GM12878 (cell line): Measurements from ENCODE around the gene UBALD2. TPM values are rescaled to one million over a fixed set of nuclear protein-coding genes. Genes with fewer than 3 reads are reported as not detected.

Source experiments
- ATAC-seq: fragments of 200-7000 bp; cut with Tn5 transposase; 3 replicates; pipeline ENCODE4 v1.9.1; 2020; ENCODE audit warnings: mild to moderate bottlenecking, moderate library complexity
- BruUV-seq: library from RNA; stranded (reverse); fragments of 400-500 nt; replicated peaks from 2 replicates; lab custom pipeline; 2021; lab: Mats Ljungman, UMichigan
- CTCF ChIA-PET: fragments of 300-600 bp; sonication (Branson Sonifier 250); formaldehyde crosslinking; extraction: SDS; loops from one replicate; lab custom pipeline; 2021; ENCODE audit warnings: inconsistent platforms; lab: Yijun Ruan, JAX
- POLR2A ChIA-PET: fragments of 350-600 bp; formaldehyde crosslinking; extraction: SDS; loops from one replicate; lab custom pipeline; 2021; ENCODE audit warnings: inconsistent platforms; lab: Charles Lee
- RAD21 ChIA-PET: fragments of 300-600 bp; sonication (Branson Sonifier 250); formaldehyde crosslinking; loops from one replicate; lab custom pipeline; 2023; ENCODE audit warnings: antibody characterized with exemption; ENCODE audit not compliant: unreplicated experiment; lab: Charles Lee
- SMC1A ChIA-PET: fragments of 300-600 bp; sonication (Branson Sonifier 250); formaldehyde crosslinking; loops from one replicate; lab custom pipeline; 2023; ENCODE audit not compliant: unreplicated experiment, uncharacterized antibody; lab: Charles Lee
- DNase-seq: peaks from one replicate; pipeline ENCODE4 v3.0.0-alpha.2; 2011; ENCODE audit warnings: low read depth, low spot score
- FAIRE-seq: peaks from 3 replicates; lab custom pipeline; 2011; peaks lifted over from hg19 to GRCh38; lab: Jason Lieb, UNC
- H2AFZ ChIP-seq: 2 replicates; pipeline ENCODE4 v1.6.0; 2011; ENCODE audit warnings: low read depth, low read length, control low read depth; ENCODE audit not compliant: control insufficient read depth
- H3K27ac ChIP-seq: 2 replicates; pipeline ENCODE4 v1.5.1; 2011; ENCODE audit warnings: control low read depth; ENCODE audit not compliant: control insufficient read depth, insufficient read depth
- H3K27me3 ChIP-seq, 2 experiments: replicated peaks in 1 of 2; 2 replicates each; pipeline versions ENCODE4 v1.6.0 to v1.6.1; 2011; ENCODE audit warnings: low read length in 1 of 2; ENCODE audit not compliant: control insufficient read depth in 2 of 2, insufficient read depth in 2 of 2
- H3K36me3 ChIP-seq, 2 experiments: 2 replicates each; pipeline ENCODE4 v1.5.1; 2011; ENCODE audit warnings: low read length in 1 of 2; ENCODE audit not compliant: control insufficient read depth in 2 of 2, insufficient read depth in 2 of 2
- H3K4me1 ChIP-seq: 2 replicates; pipeline ENCODE4 v1.6.1; 2011; ENCODE audit warnings: mild to moderate bottlenecking, low read length, moderate library complexity, mixed read lengths; ENCODE audit not compliant: control insufficient read depth, insufficient read depth
- H3K4me2 ChIP-seq: 2 replicates; pipeline ENCODE4 v1.6.0; 2011; ENCODE audit warnings: control low read depth; ENCODE audit not compliant: control insufficient read depth, insufficient read depth
- H3K4me3 ChIP-seq: fragments of 200-600 bp; sonication (generic); 2 replicates; pipeline ENCODE4 v1.5.1; 2016
- H3K79me2 ChIP-seq: 2 replicates; pipeline ENCODE4 v1.6.0; 2011; ENCODE audit warnings: low read length; ENCODE audit not compliant: control insufficient read depth, insufficient read depth
- H3K9ac ChIP-seq: 2 replicates; pipeline ENCODE4 v1.8.0; 2011; ENCODE audit warnings: low read length, control low read depth, mixed read lengths; ENCODE audit not compliant: control insufficient read depth, insufficient read depth
- H3K9me3 ChIP-seq: replicated peaks from 3 replicates; pipeline ENCODE4 v1.5.1; 2011; ENCODE audit warnings: mild to moderate bottlenecking, low read length; ENCODE audit not compliant: control insufficient read depth, insufficient read depth
- H4K20me1 ChIP-seq: 2 replicates; pipeline ENCODE4 v1.6.0; 2011; ENCODE audit not compliant: control insufficient read depth, insufficient read depth
- BCL3 ChIP-seq: IDR thresholded peaks from 2 replicates; pipeline ENCODE4 v1.6.1; 2011; ENCODE audit warnings: borderline replicate concordance, low read depth, mild to moderate bottlenecking, moderate library complexity, low read length; ENCODE audit not compliant: insufficient read depth, poor library complexity, severe bottlenecking
- BCLAF1 ChIP-seq: fragments of 450-650 bp; IDR thresholded peaks from 2 replicates; pipeline ENCODE4 v1.6.1; 2017; ENCODE audit warnings: antibody characterized with exemption, mild to moderate bottlenecking, moderate library complexity
- CBFB ChIP-seq: IDR thresholded peaks from 2 replicates; pipeline ENCODE4 v1.6.1; 2016; ENCODE audit warnings: antibody characterized with exemption, low read depth
- CBX5 ChIP-seq: sonication (generic); IDR thresholded peaks from 2 replicates; pipeline ENCODE4 v1.6.1; 2016; ENCODE audit warnings: low read depth, moderate library complexity, mild to moderate bottlenecking, inconsistent platforms
- GABPA ChIP-seq: IDR thresholded peaks from 2 replicates; pipeline ENCODE4 v1.6.1; 2014; ENCODE audit warnings: antibody characterized with exemption, low read depth, mild to moderate bottlenecking, inconsistent platforms
- NFYA ChIP-seq: IDR thresholded peaks from 2 replicates; pipeline ENCODE4 v1.6.1; 2011; ENCODE audit warnings: low read depth, mild to moderate bottlenecking, low read length, improper control_type of control experiment, borderline replicate concordance
- RBBP5 ChIP-seq: fragments of 200-600 bp; sonication (generic); conservative IDR thresholded peaks from 2 replicates; pipeline ENCODE4 v1.6.1; 2016
- USF1 ChIP-seq: IDR thresholded peaks from 2 replicates; pipeline ENCODE4 v1.6.1; 2011; ENCODE audit warnings: borderline replicate concordance, low read depth, mild to moderate bottlenecking, moderate library complexity, mixed read lengths, low read length; ENCODE audit not compliant: insufficient read depth; ENCODE audit errors: extremely low read length
- ZBTB33 ChIP-seq: fragments of 450-650 bp; IDR thresholded peaks from 2 replicates; pipeline ENCODE4 v1.6.1; 2017; ENCODE audit warnings: mild to moderate bottlenecking
- WGBS: methylation state at CpG from one replicate; pipeline ENCODE4 v1.1.6; 2016; ENCODE audit warnings: low lambda C conversion rate; ENCODE audit not compliant: insufficient replicate concordance, insufficient coverage; ENCODE audit errors: missing lambda C conversion rate; 5-methylcytosine and 5-hydroxymethylcytosine counted together
- in situ Hi-C: fragments of 300-500 bp; cut with MboI; formaldehyde crosslinking; loops from 9 replicates; pipeline ENCODE4 v1.14.3; 2018; ENCODE audit warnings: mixed read lengths
- intact Hi-C: fragments of 100-400 bp; cut with micrococcal nuclease; formaldehyde crosslinking; loops from one replicate; pipeline ENCODE4 v1.14.2; 2022; ENCODE audit not compliant: unreplicated experiment
- polyA plus RNA-seq, 11 experiments: library from polyadenylated mRNA; depleted of rRNA in 4 of 11; unstranded in 6 of 11; stranded (reverse) in 5 of 11; fragments of >200 nt; fragmentation: Nextera tagmentation in 4 of 11; fragmentation: Illumina TruSeq in 1 of 11; extraction: Ambion mirVana in 4 of 11; extraction: Trizol in 1 of 11; gene quantifications; 1 replicate in 1 of 11; 2 replicates in 10 of 11; pipeline versions ENCODE4 v1.2.1 to v1.2.3, GENCODE V29; 2011 to 2016; ENCODE audit warnings: inconsistent platforms in 2 of 11, missing spikeins in 2 of 11, low read depth in 1 of 11
- total RNA-seq, 4 experiments: library from RNA; depleted of rRNA in 3 of 4; stranded (reverse); fragments of >200 nt in 3 of 4; fragmentation: Illumina TruSeq in 1 of 4; extraction: Trizol in 1 of 4; gene quantifications; 2 replicates each; pipeline versions ENCODE4 v1.2.1 to v1.2.3, GENCODE V29; 2013 to 2021

Gene UBALD2
- total and polyA plus RNA-seq, 10 of the 15 experiments (the other 5 are each of a cell fraction or from before 2014, with no cell fraction given): 2.8 to 165 (median 20.6) TPM

- SMC1A ChIA-PET: interaction anchor here (2.3 kb wide), 1 partner anchor 151 kb away, joined by 5 read pairs; no protein-coding TSS in a partner anchor
- ATAC-seq: no peak
Measured at GRCh38 chr17:76307299-76307965, 42.3 kb downstream of the UBALD2 start.

GRCh38 chr17:76307966-76308338, 42.8 kb downstream of the UBALD2 start, which contains the start of gene QRICH2:
Gene QRICH2 (minus strand): TSS chr17:76308276. CDS start chr17:76307998, 278 bp downstream.
- RAD21 ChIA-PET: no interaction called here
- no peaks in the 10 kb centered on the region for H3K79me2 ChIP-seq
- H3K9ac ChIP-seq: no peak within 1 kb of the TSS
- DNase-seq (no peak), FAIRE-seq (no peak), ATAC-seq (no peak)
- intact Hi-C loops: no loop called here
- H3K36me3 ChIP-seq: peaks cover 0 to 2% of the 10 kb centered on the region in 2 experiments; a peak in 2 of 4 replicates
- POLR2A ChIA-PET: no interaction called here
- H3K4me2 ChIP-seq: no peak within 1 kb of the TSS
- H3K27ac ChIP-seq: no peak within 1 kb of the TSS
- H3K27me3 ChIP-seq: no peaks in the 10 kb centered on the region
- WGBS: 99% methylated on average over 33 of the region's 44 CpGs
- in situ Hi-C loops: no loop called here
- no peaks in the 10 kb centered on the region for H4K20me1 ChIP-seq
- CTCF ChIA-PET: interaction anchor here (4.3 kb wide), 1 partner anchor 90 kb away, joined by 29 read pairs; no protein-coding TSS in a partner anchor
- H3K9me3 ChIP-seq: no peaks in the 10 kb centered on the region
- H3K4me3 ChIP-seq: no peak within 1 kb of the TSS
- no peak within 1 kb of the TSS for H2AFZ ChIP-seq
- BruUV-seq: no TSS peak
- no peaks in the 10 kb centered on the region for H3K4me1 ChIP-seq
- SMC1A ChIA-PET: interaction anchor here (2.3 kb wide), 1 partner anchor 150 kb away, joined by 5 read pairs; no protein-coding TSS in a partner anchor
- no peak for TF ChIP-seq CBFB
- TF ChIP-seq BCLAF1: no peak
- no peak for TF ChIP-seq USF1
- TF ChIP-seq ZBTB33: no peak
- no peak for TF ChIP-seq CBX5
- TF ChIP-seq GABPA: no peak
- TF ChIP-seq BCL3: no peak

More at GRCh38 chr17:76307299-76307965, 42.3 kb downstream of the UBALD2 start:
- in situ Hi-C loops: no loop called here
- Histone ChIP-seq H3K9me3 (no peaks in the 10 kb centered on the region), H4K20me1 (no peaks in the 10 kb centered on the region), H3K4me1 (no peaks in the 10 kb centered on the region), H3K36me3 (no peaks in the 10 kb centered on the region; a peak in 1 of 4 replicates), H3K27ac (no peak overlapping the region), H3K79me2 (no peaks in the 10 kb centered on the region), H3K4me2 (no peak overlapping the region), H3K27me3 (no peaks in the 10 kb centered on the region), H3K4me3 (no peak overlapping the region), H3K9ac (no peak overlapping the region), H2AFZ (no peak overlapping the region)
- TF ChIP-seq NFYA (no peak), RBBP5 (no peak)
- WGBS: 96% methylated on average over 55 of the region's 58 CpGs
- ChIA-PET RAD21 (no interaction called here), CTCF (interaction anchor here (4.3 to 10.4 kb wide), 2 partner anchors 90 to 91 kb away, joined by 29 to 135 read pairs; no protein-coding TSS in a partner anchor), POLR2A (no interaction called here)
- intact Hi-C loops: no loop called here
- BruUV-seq: no TSS peak
- DNase-seq: no peak
- no peak for FAIRE-seq
